ENCODE results near the gene CADPS.

CADPS gene

DNA sequence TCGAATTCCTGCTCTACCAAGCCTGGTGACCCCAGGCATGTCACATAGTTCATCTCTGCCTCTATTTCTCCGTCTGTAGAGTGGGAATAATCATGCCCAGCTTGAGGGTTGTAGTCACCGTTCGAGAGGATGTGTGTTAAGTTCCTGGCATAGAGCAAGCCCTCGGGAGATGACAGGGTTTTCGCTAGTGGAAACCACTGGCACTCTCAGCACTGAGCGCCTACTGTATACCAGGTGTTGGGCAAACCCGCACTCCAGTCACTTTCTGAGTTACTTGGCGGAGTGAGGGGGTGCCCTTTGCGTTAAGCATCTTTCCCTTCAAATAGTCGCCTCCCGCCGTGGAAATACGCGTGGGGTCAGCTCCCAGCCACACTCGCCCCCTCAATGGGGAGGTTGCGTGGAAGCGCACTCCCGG, 506.9 kb downstream of the CADPS start:
- TF ChIP-seq ESRRG (CRISPR knock-in tag; IDR thresholded peaks at IDR 0.05) (no peak), OSR1 (CRISPR knock-in tag; IDR thresholded peaks at IDR 0.05) (no peak), PPARA (CRISPR knock-in tag; IDR thresholded peaks at IDR 0.05; ENCODE audit: borderline replicate concordance) (no peak), ISL1 (CRISPR knock-in tag; IDR thresholded peaks at IDR 0.05) (no peak), ZC3H10 (CRISPR knock-in tag; IDR thresholded peaks at IDR 0.05) (no peak), ARNTL (CRISPR knock-in tag; IDR thresholded peaks at IDR 0.05; ENCODE audit: borderline replicate concordance, low read depth) (no peak), RARB (CRISPR knock-in tag; IDR thresholded peaks at IDR 0.05) (no peak)
- no peak for ATAC-seq

DNA sequence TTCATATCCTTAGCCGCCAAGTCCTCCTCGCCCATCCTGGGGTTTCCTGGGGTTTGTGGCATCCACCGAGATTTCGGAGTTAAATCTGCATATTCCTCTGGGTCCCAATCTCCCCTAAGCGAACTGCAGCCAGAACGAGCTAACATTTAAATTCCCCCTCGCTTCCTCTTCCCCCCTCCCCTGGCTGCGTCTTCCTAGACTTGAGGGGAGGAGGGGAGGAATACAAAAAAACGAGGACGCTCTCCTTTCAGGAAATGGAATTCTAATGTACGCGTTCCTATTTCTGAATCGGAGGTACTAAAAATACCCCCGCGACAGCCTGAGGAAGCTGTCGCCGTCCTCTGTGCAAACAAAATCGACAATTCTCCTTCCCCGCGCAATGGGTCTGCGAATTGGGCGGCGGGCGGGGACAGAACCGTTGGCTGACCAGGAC, 507.4 kb downstream of the CADPS start:
- no peak for TF ChIP-seq CSDC2 (CRISPR knock-in tag; IDR thresholded peaks at IDR 0.05)
- TF ChIP-seq BACH2 (CRISPR knock-in tag; IDR thresholded peaks at IDR 0.05; ENCODE audit: borderline replicate concordance), result no peak
- TF ChIP-seq RARB (CRISPR knock-in tag; IDR thresholded peaks at IDR 0.05), result no peak
- no peak for TF ChIP-seq PPARA (CRISPR knock-in tag; IDR thresholded peaks at IDR 0.05; ENCODE audit: borderline replicate concordance)
- TF ChIP-seq ZFP30 (CRISPR knock-in tag; IDR thresholded peaks at IDR 0.05), result no peak
- TF ChIP-seq GLIS3 (CRISPR knock-in tag; IDR thresholded peaks at IDR 0.05), result no peak
- TF ChIP-seq, protein P1, sequence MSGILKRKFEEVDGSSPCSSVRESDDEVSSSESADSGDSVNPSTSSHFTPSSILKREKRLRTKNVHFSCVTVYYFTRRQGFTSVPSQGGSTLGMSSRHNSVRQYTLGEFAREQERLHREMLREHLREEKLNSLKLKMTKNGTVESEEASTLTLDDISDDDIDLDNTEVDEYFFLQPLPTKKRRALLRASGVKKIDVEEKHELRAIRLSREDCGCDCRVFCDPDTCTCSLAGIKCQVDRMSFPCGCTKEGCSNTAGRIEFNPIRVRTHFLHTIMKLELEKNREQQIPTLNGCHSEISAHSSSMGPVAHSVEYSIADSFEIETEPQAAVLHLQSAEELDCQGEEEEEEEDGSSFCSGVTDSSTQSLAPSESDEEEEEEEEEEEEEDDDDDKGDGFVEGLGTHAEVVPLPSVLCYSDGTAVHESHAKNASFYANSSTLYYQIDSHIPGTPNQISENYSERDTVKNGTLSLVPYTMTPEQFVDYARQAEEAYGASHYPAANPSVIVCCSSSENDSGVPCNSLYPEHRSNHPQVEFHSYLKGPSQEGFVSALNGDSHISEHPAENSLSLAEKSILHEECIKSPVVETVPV (CRISPR knock-in tag; IDR thresholded peaks at IDR 0.05), result no peak
- no peak for TF ChIP-seq ZNF8 (CRISPR knock-in tag; IDR thresholded peaks at IDR 0.05)
- TF ChIP-seq, protein P2, sequence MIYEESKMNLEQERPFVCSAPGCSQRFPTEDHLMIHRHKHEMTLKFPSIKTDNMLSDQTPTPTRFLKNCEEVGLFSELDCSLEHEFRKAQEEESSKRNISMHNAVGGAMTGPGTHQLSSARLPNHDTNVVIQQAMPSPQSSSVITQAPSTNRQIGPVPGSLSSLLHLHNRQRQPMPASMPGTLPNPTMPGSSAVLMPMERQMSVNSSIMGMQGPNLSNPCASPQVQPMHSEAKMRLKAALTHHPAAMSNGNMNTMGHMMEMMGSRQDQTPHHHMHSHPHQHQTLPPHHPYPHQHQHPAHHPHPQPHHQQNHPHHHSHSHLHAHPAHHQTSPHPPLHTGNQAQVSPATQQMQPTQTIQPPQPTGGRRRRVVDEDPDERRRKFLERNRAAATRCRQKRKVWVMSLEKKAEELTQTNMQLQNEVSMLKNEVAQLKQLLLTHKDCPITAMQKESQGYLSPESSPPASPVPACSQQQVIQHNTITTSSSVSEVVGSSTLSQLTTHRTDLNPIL (CRISPR knock-in tag; IDR thresholded peaks at IDR 0.05; ENCODE audit: low read depth), result no peak
- TF ChIP-seq ZC3H10 (CRISPR knock-in tag; IDR thresholded peaks at IDR 0.05), result no peak
- TF ChIP-seq ZNF70 (CRISPR knock-in tag; IDR thresholded peaks at IDR 0.05), result no peak
- TF ChIP-seq SNAI2 (CRISPR knock-in tag; IDR thresholded peaks at IDR 0.05), result no peak
- TF ChIP-seq, protein P3, sequence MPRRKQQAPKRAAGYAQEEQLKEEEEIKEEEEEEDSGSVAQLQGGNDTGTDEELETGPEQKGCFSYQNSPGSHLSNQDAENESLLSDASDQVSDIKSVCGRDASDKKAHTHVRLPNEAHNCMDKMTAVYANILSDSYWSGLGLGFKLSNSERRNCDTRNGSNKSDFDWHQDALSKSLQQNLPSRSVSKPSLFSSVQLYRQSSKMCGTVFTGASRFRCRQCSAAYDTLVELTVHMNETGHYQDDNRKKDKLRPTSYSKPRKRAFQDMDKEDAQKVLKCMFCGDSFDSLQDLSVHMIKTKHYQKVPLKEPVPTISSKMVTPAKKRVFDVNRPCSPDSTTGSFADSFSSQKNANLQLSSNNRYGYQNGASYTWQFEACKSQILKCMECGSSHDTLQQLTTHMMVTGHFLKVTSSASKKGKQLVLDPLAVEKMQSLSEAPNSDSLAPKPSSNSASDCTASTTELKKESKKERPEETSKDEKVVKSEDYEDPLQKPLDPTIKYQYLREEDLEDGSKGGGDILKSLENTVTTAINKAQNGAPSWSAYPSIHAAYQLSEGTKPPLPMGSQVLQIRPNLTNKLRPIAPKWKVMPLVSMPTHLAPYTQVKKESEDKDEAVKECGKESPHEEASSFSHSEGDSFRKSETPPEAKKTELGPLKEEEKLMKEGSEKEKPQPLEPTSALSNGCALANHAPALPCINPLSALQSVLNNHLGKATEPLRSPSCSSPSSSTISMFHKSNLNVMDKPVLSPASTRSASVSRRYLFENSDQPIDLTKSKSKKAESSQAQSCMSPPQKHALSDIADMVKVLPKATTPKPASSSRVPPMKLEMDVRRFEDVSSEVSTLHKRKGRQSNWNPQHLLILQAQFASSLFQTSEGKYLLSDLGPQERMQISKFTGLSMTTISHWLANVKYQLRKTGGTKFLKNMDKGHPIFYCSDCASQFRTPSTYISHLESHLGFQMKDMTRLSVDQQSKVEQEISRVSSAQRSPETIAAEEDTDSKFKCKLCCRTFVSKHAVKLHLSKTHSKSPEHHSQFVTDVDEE (CRISPR knock-in tag; IDR thresholded peaks at IDR 0.05), result no peak
- TF ChIP-seq TCF4 (CRISPR knock-in tag; IDR thresholded peaks at IDR 0.05; ENCODE audit: borderline replicate concordance), result no peak
- no peak for TF ChIP-seq ZNF565 (CRISPR knock-in tag; conservative IDR thresholded peaks at IDR 0.05; ENCODE audit: low read depth)
- TF ChIP-seq ARNTL (CRISPR knock-in tag; IDR thresholded peaks at IDR 0.05; ENCODE audit: borderline replicate concordance, low read depth), result no peak
- TF ChIP-seq, protein P4, sequence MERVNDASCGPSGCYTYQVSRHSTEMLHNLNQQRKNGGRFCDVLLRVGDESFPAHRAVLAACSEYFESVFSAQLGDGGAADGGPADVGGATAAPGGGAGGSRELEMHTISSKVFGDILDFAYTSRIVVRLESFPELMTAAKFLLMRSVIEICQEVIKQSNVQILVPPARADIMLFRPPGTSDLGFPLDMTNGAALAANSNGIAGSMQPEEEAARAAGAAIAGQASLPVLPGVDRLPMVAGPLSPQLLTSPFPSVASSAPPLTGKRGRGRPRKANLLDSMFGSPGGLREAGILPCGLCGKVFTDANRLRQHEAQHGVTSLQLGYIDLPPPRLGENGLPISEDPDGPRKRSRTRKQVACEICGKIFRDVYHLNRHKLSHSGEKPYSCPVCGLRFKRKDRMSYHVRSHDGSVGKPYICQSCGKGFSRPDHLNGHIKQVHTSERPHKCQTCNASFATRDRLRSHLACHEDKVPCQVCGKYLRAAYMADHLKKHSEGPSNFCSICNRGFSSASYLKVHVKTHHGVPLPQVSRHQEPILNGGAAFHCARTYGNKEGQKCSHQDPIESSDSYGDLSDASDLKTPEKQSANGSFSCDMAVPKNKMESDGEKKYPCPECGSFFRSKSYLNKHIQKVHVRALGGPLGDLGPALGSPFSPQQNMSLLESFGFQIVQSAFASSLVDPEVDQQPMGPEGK (CRISPR knock-in tag; IDR thresholded peaks at IDR 0.05; ENCODE audit: borderline replicate concordance), result no peak
- no peak for TF ChIP-seq ISL1 (CRISPR knock-in tag; IDR thresholded peaks at IDR 0.05)
- ATAC-seq, result no peak

DNA sequence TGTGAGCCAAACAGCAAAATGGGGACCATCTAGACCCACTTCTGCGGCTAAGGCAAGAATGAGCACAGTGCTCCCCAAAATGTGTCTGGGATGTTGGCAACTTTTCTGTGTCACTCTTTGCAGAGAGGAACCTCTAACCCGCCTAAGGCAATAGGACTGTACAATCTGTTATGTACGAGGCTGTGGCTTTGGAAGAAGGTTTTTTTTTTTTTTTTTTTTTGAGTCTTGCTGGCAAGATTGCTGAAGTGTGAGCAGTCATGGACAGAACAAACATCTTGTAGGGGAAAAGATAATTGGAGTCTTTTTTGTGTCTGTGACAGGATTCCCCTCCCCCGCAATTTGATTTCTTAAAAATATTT, 509.1 kb downstream of the CADPS start:
- no peak for ATAC-seq
- no peak for TF ChIP-seq ZNF565 (CRISPR knock-in tag; conservative IDR thresholded peaks at IDR 0.05; ENCODE audit: low read depth)
- TF ChIP-seq, protein P1 (CRISPR knock-in tag; IDR thresholded peaks at IDR 0.05), result no peak
- TF ChIP-seq SNAI2 (CRISPR knock-in tag; IDR thresholded peaks at IDR 0.05), result no peak
- no peak for TF ChIP-seq CSDC2 (CRISPR knock-in tag; IDR thresholded peaks at IDR 0.05)
- TF ChIP-seq, protein P2 (CRISPR knock-in tag; IDR thresholded peaks at IDR 0.05; ENCODE audit: low read depth), result no peak
- TF ChIP-seq, protein P5, sequence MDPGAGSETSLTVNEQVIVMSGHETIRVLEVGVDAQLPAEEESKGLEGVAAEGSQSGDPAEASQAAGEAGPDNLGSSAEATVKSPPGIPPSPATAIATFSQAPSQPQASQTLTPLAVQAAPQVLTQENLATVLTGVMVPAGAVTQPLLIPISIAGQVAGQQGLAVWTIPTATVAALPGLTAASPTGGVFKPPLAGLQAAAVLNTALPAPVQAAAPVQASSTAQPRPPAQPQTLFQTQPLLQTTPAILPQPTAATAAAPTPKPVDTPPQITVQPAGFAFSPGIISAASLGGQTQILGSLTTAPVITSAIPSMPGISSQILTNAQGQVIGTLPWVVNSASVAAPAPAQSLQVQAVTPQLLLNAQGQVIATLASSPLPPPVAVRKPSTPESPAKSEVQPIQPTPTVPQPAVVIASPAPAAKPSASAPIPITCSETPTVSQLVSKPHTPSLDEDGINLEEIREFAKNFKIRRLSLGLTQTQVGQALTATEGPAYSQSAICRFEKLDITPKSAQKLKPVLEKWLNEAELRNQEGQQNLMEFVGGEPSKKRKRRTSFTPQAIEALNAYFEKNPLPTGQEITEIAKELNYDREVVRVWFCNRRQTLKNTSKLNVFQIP (CRISPR knock-in tag; IDR thresholded peaks at IDR 0.05; ENCODE audit: borderline replicate concordance, low read depth), result no peak
- TF ChIP-seq ISL1 (CRISPR knock-in tag; IDR thresholded peaks at IDR 0.05), result no peak
- TF ChIP-seq OSR1 (CRISPR knock-in tag; IDR thresholded peaks at IDR 0.05), result no peak
- TF ChIP-seq BACH2 (CRISPR knock-in tag; IDR thresholded peaks at IDR 0.05; ENCODE audit: borderline replicate concordance), result no peak
- TF ChIP-seq, protein P4 (CRISPR knock-in tag; IDR thresholded peaks at IDR 0.05; ENCODE audit: borderline replicate concordance), result no peak
- no peak for TF ChIP-seq ZNF70 (CRISPR knock-in tag; IDR thresholded peaks at IDR 0.05)
